Mesothelial cell of epicardium (in vitro differentiated cells): ENCODE data around the gene PLCB4. TPM values are rescaled to one million over a fixed set of nuclear protein-coding genes. Genes with fewer than 3 reads are reported as not detected.

Source experiments
- DNase-seq, 2 experiments: peaks; one replicate each; pipeline ENCODE4 v3.0.0; 2021; ENCODE audit warnings: low spot score in 2 of 2; ENCODE audit not compliant: unreplicated experiment in 2 of 2
- H3K27ac Mint-ChIP-seq: 2 replicates; pipeline ENCODE4 v1.8.0; 2021; ENCODE audit warnings: mixed read lengths
- H3K27me3 Mint-ChIP-seq: 2 replicates; pipeline ENCODE4 v1.8.0; 2021; ENCODE audit warnings: low read depth, mixed read lengths
- H3K36me3 Mint-ChIP-seq: 2 replicates; pipeline ENCODE4 v1.8.0; 2021; ENCODE audit warnings: mixed read lengths
- H3K4me1 Mint-ChIP-seq: 2 replicates; pipeline ENCODE4 v1.8.0; 2021; ENCODE audit warnings: mixed read lengths
- H3K4me3 Mint-ChIP-seq: 2 replicates; pipeline ENCODE4 v1.8.0; 2021; ENCODE audit warnings: mild to moderate bottlenecking, moderate library complexity, mixed read lengths
- H3K9me3 Mint-ChIP-seq: 2 replicates; pipeline ENCODE4 v1.8.0; 2021; ENCODE audit warnings: mixed read lengths
- total RNA-seq: library from RNA; stranded (reverse); gene quantifications from 3 replicates; pipeline ENCODE4 v1.2.1, GENCODE V29; 2021
- TF ChIP-seq, protein P1 (sequence below): fragments of 200-600 bp; sonication (generic); IDR thresholded peaks from one replicate; pipeline ENCODE4 v1.5.0; 2021; ENCODE audit warnings: antibody characterized with exemption; ENCODE audit not compliant: unreplicated experiment

Gene PLCB4
- total RNA-seq, 1 donor from 2014 or later, result 14.0 TPM

DNA sequence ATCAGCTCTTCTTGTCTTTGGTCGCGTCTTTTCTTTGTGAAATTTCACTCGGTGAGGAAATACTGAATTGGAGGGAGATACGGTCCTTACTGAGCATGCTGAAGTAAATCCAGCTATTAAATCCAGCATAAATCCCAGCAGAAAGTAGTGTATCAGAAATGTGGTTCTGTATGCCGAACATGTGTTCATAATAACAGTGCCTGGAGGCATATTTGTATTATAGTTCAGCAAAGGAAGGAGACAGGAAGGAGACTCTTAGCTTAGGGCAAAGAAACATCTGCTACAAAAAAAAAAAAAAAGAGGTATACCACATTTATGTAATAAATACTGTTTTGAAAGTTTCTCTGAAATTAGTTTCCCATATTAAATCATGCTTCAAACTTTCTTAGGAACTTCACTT is 211.8 kb downstream of the PLCB4 start:
- H3K27me3 Mint-ChIP-seq, result no peaks in the 10 kb centered on the region
- H3K27ac Mint-ChIP-seq, result peak overlapping the region; percentile 0
- no peak for DNase-seq
- peaks cover 19% of the 10 kb centered on the region for H3K4me1 Mint-ChIP-seq
- TF ChIP-seq, protein P1, sequence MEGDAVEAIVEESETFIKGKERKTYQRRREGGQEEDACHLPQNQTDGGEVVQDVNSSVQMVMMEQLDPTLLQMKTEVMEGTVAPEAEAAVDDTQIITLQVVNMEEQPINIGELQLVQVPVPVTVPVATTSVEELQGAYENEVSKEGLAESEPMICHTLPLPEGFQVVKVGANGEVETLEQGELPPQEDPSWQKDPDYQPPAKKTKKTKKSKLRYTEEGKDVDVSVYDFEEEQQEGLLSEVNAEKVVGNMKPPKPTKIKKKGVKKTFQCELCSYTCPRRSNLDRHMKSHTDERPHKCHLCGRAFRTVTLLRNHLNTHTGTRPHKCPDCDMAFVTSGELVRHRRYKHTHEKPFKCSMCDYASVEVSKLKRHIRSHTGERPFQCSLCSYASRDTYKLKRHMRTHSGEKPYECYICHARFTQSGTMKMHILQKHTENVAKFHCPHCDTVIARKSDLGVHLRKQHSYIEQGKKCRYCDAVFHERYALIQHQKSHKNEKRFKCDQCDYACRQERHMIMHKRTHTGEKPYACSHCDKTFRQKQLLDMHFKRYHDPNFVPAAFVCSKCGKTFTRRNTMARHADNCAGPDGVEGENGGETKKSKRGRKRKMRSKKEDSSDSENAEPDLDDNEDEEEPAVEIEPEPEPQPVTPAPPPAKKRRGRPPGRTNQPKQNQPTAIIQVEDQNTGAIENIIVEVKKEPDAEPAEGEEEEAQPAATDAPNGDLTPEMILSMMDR, result no peak
- no peak overlapping the region for H3K4me3 Mint-ChIP-seq
- H3K9me3 Mint-ChIP-seq, result peaks cover 8% of the 10 kb centered on the region
- peaks cover 2% of the 10 kb centered on the region for H3K36me3 Mint-ChIP-seq

DNA sequence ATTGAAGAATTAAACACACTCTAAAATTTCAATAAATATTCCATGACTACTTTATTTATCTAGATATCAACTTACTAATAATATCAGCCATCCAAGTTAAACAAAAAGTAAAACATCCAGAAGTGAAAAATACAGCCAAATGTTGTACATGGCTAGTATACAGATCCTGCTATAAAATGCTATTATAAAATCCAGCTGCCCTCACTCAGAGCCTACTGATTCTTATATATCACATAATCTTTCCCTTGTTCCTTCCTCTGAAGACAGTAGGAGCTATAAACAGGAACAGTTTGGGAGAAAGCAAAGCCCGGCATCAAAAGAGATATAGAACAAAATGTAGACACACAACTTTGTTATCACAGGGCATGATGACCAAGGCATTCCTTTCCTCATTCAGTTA is 212.9 kb downstream of the PLCB4 start:
- H3K4me1 Mint-ChIP-seq, result peaks cover 21% of the 10 kb centered on the region
- no peaks in the 10 kb centered on the region for H3K27me3 Mint-ChIP-seq
- no peak overlapping the region for H3K4me3 Mint-ChIP-seq
- H3K9me3 Mint-ChIP-seq, result peaks cover 5% of the 10 kb centered on the region
- no peaks in the 10 kb centered on the region for H3K36me3 Mint-ChIP-seq
- no peak for DNase-seq
- no peak overlapping the region for H3K27ac Mint-ChIP-seq
- TF ChIP-seq, protein P1, result no peak

DNA sequence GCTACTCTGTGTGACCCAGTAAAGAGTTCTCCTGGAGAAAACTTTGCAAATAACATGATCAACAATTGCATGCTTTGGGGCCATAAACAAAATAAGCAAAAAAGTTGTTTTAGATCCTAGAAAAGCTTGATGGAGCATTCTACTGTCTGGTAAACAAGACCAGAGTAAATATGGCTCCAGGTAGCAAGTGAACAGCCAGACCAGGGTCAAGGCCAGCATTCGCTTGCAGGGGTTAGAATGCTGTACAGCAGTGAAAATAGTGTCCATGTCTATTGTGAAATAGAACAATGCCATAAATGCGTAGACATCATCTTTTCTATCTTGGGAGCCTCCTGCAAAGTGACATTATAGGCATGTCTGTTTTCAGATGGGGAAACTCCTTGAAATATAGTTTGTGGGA is 216.7 kb downstream of the PLCB4 start:
- Mint-ChIP-seq H3K4me3 (no peak overlapping the region), H3K27ac (no peak overlapping the region), H3K9me3 (peaks cover 5% of the 10 kb centered on the region), H3K4me1 (peaks cover 31% of the 10 kb centered on the region), H3K27me3 (no peaks in the 10 kb centered on the region), H3K36me3 (peaks cover 2% of the 10 kb centered on the region)
- no peak for DNase-seq
- TF ChIP-seq, protein P1, result no peak

DNA sequence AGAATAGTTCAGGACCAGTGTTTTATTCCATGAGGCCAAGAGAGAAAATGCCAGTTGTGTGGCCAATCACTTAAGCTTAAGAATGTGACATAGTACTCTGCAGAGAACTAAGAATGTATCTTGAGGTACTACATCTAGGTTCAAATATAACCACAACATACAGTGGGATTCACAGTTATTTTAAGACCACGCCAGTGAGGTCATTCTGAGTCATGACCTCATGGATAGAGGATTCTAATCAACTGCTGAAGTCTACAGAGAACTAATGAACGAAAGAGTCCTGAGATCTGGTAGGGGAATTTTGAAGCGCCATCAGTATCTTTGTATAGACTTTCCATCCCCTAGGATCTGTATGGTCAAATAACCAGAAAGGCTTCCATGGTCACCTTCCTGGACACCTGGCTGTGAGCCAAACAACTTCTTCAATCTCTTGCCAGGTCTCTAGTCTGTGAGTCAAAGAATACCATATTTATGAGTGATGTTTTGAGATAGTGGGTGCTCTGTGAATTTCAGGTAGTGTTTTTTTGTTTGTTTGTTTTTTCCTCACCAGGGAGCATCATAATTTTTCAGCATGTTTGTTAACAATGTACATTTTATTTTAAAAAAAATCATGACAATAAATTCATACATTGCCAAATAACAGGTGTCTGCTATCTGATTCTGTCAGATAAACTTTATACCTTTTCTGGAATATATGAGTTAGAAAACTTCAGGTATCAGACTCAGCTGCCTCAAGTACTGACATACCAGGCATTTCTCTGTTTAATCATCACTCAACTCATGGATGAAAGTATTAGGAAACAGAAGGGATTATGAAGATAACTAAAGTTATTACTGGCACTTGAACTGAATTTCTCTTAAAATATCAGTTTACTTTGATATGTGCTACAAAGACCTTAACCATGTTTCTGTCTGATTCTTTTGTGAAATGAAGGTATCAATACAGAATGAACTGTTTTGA is 217.9 kb downstream of the PLCB4 start:
- Mint-ChIP-seq H3K4me1 (peaks cover 31% of the 10 kb centered on the region), H3K36me3 (peaks cover 2% of the 10 kb centered on the region), H3K27ac (no peak overlapping the region), H3K9me3 (peaks cover 5% of the 10 kb centered on the region), H3K27me3 (no peaks in the 10 kb centered on the region), H3K4me3 (no peak overlapping the region)
- TF ChIP-seq, protein P1, result no peak
- no peak for DNase-seq

GRCh38 chr20:9287826-9288225 is 218.9 kb downstream of the PLCB4 start:
- Mint-ChIP-seq H3K9me3 (peaks cover 5% of the 10 kb centered on the region), H3K4me3 (no peak overlapping the region), H3K27me3 (no peaks in the 10 kb centered on the region), H3K4me1 (peaks cover 22% of the 10 kb centered on the region), H3K36me3 (peaks cover 2% of the 10 kb centered on the region), H3K27ac (peak overlapping the region; percentile 64)
- TF ChIP-seq, protein P1, result no peak
- DNase-seq, result peak in 1 of 2 experiments; percentile 23
